Upper lobe of left lung (tissue), 6 donors: Measurements from ENCODE around the gene RNF128. TPM values are rescaled to one million over a fixed set of nuclear protein-coding genes. Genes with fewer than 3 reads are reported as not detected.

Source experiments
- ATAC-seq, 2 donors: fragments of 200-7000 bp; cut with Tn5 transposase; one replicate each; pipeline ENCODE4 v1.9.1; 2022; ENCODE audit warnings: mild to moderate bottlenecking in 2 of 2, moderate library complexity in 2 of 2; ENCODE audit not compliant: low FRiP score in 2 of 2
- DNase-seq, 2 donors: peaks; one replicate each; pipeline ENCODE4 v3.0.0-alpha.2; 2019 to 2020
- H3K27ac ChIP-seq, 4 donors: fragments of 200-600 bp; sonication (generic); one replicate each; pipeline ENCODE4 v1.5.1; 2016 to 2019
- H3K27me3 ChIP-seq, 4 donors: fragments of 200-600 bp; sonication (generic); one replicate each; pipeline ENCODE4 v1.5.1; 2017 to 2019
- H3K36me3 ChIP-seq, 4 donors: fragments of 200-600 bp; sonication (generic); one replicate each; pipeline ENCODE4 v1.5.1; 2016 to 2019
- H3K4me1 ChIP-seq, 4 donors: fragments of 200-600 bp; sonication (generic); one replicate each; pipeline ENCODE4 v1.5.1; 2018 to 2019
- H3K4me3 ChIP-seq, 4 donors: fragments of 200-600 bp; sonication (generic); one replicate each; pipeline ENCODE4 v1.5.1; 2017 to 2019; ENCODE audit warnings: mild to moderate bottlenecking in 2 of 4, moderate library complexity in 1 of 4
- H3K9me3 ChIP-seq, 4 donors: fragments of 200-600 bp; sonication (generic); one replicate each; pipeline ENCODE4 v1.5.1; 2018 to 2019
- CTCF ChIP-seq, 6 experiments: fragments of 450-650 bp in 4 of 6; fragments of 200-600 bp in 2 of 6; sonication (generic) in 2 of 6; IDR thresholded peaks; one replicate each; pipeline ENCODE4 v1.5.1; 2016 to 2019; ENCODE audit warnings: antibody characterized with exemption in 6 of 6
- EP300 ChIP-seq, 4 donors: sonication (generic); formaldehyde crosslinking; IDR thresholded peaks; one replicate each; pipeline ENCODE4 v1.5.1; 2017; ENCODE audit warnings: antibody characterized with exemption in 4 of 4, control low read depth in 2 of 4
- POLR2A ChIP-seq, 4 donors: fragments of 450-650 bp; IDR thresholded peaks; one replicate each; pipeline ENCODE4 v1.5.1; 2016 to 2017; ENCODE audit warnings: antibody characterized with exemption in 4 of 4, mild to moderate bottlenecking in 2 of 4
- POLR2AphosphoS5 ChIP-seq, 2 donors: sonication (generic); formaldehyde crosslinking; IDR thresholded peaks; one replicate each; pipeline ENCODE4 v1.5.1; 2017; ENCODE audit warnings: antibody characterized with exemption in 2 of 2
- WGBS, 2 donors: methylation state at CpG; one replicate each; pipeline ENCODE4 v1.1.5; 2017 to 2018; 5-methylcytosine and 5-hydroxymethylcytosine counted together
- total RNA-seq, 6 donors: library from RNA; depleted of rRNA in 4 of 6; stranded (reverse); fragments of >200 nt in 4 of 6; gene quantifications; one replicate each; pipeline versions ENCODE4 v1.1.0 to v1.2.1, GENCODE V29; 2016 to 2021
- donor health status: DM: no; HTN: no; CAD: no; lungs with moderate emphysema.
- donor health status: DM: no; HTN: yes; CAD: no; lungs with severe emphysema.

RNF128 gene
- total RNA-seq, 6 donors from 2014 or later, result 6.3 to 49.9 (median 19.7) TPM

- DNase-seq (no peak), ATAC-seq (no peak)
- Histone ChIP-seq H3K4me3 (no peak overlapping the region), H3K9me3 (no peaks in the 10 kb centered on the region), H3K36me3 (no peaks in the 10 kb centered on the region), H3K4me1 (no peaks in the 10 kb centered on the region), H3K27me3 (no peaks in the 10 kb centered on the region), H3K27ac (no peak overlapping the region)
- TF ChIP-seq POLR2A (IDR thresholded peaks at IDR 0.05), result no peak
- TF ChIP-seq POLR2AphosphoS5 (IDR thresholded peaks at IDR 0.05), result no peak
- no peak for TF ChIP-seq CTCF (IDR thresholded peaks at IDR 0.05)
- TF ChIP-seq EP300 (IDR thresholded peaks at IDR 0.05), result no peak
- 76 to 82% methylated on average over 2 of the region's 2 CpGs for WGBS, 2 donors
Observed at GRCh38 chrX:106740193-106740780, 13.8 kb downstream of the RNF128 start.

DNA sequence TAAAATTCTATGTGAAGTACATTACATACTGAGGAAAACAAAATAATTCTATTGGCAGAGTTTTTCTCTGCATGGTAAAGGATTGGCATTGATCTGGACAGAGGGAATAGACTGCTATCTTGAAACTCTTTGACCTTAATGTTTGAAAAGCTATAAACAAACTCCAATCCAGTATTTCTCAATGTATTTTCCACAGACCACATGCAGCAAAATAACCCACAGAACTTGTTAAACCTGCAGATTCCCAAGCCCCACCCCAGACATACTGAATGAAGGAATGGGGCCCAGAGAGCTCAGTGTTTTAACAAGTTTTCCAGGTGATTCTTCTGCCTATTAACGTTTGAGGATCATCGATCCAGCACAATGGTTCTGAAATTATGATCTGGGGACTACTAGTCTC, 15.7 kb downstream of the RNF128 start:
- H3K9me3 ChIP-seq, result no peaks in the 10 kb centered on the region
- 58 to 63% methylated on average over 2 of the region's 2 CpGs for WGBS, 2 donors
- no peak overlapping the region for H3K4me3 ChIP-seq
- no peaks in the 10 kb centered on the region for H3K4me1 ChIP-seq
- H3K27me3 ChIP-seq, result no peaks in the 10 kb centered on the region
- DNase-seq (no peak), ATAC-seq (no peak)
- no peaks in the 10 kb centered on the region for H3K36me3 ChIP-seq
- no peak overlapping the region for H3K27ac ChIP-seq
- no peak for TF ChIP-seq CTCF (IDR thresholded peaks at IDR 0.05)
- TF ChIP-seq POLR2A (IDR thresholded peaks at IDR 0.05), result no peak
- no peak for TF ChIP-seq POLR2AphosphoS5 (IDR thresholded peaks at IDR 0.05)
- TF ChIP-seq EP300 (IDR thresholded peaks at IDR 0.05), result no peak

- Histone ChIP-seq H3K36me3 (no peaks in the 10 kb centered on the region), H3K27ac (no peak overlapping the region), H3K4me3 (no peak overlapping the region), H3K4me1 (no peaks in the 10 kb centered on the region), H3K27me3 (no peaks in the 10 kb centered on the region), H3K9me3 (no peaks in the 10 kb centered on the region)
- DNase-seq (no peak), ATAC-seq (no peak)
- TF ChIP-seq EP300 (IDR thresholded peaks at IDR 0.05) (no peak), POLR2A (IDR thresholded peaks at IDR 0.05) (no peak), POLR2AphosphoS5 (IDR thresholded peaks at IDR 0.05) (no peak)
Observed at GRCh38 chrX:106742805-106743204, 16.3 kb downstream of the RNF128 start.

DNA sequence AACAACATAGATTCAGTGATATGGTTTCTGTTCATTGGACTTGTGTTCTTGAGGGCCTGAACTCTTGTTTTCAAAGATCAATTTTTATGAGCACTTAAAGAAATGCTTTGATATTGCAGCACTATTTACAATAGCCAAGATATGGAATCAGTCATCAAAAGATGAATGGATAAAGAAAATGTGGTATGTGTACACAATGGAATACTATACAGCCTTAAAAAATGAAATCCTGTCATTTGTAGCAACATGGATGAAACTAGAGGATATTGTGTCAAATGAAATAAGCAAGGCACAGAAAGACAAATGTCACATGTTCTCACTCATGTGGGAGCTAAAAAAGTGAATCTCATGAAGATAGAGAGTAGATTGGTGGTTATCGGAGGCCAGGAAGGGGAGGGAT, 21.9 kb downstream of the RNF128 start:
- WGBS, 2 donors, result 86 to 100% methylated on average over 1 of the region's 1 CpG
- Histone ChIP-seq H3K9me3 (peaks cover 0 to 5% (median 0%) of the 10 kb centered on the region in 4 donors), H3K27ac (no peak overlapping the region), H3K4me1 (no peaks in the 10 kb centered on the region), H3K27me3 (no peaks in the 10 kb centered on the region), H3K36me3 (no peaks in the 10 kb centered on the region), H3K4me3 (no peak overlapping the region)
- no peak for TF ChIP-seq CTCF (IDR thresholded peaks at IDR 0.05)
- TF ChIP-seq EP300 (IDR thresholded peaks at IDR 0.05), result no peak
- no peak for TF ChIP-seq POLR2A (IDR thresholded peaks at IDR 0.05)
- no peak for TF ChIP-seq POLR2AphosphoS5 (IDR thresholded peaks at IDR 0.05)
- DNase-seq (no peak), ATAC-seq (no peak)

DNA sequence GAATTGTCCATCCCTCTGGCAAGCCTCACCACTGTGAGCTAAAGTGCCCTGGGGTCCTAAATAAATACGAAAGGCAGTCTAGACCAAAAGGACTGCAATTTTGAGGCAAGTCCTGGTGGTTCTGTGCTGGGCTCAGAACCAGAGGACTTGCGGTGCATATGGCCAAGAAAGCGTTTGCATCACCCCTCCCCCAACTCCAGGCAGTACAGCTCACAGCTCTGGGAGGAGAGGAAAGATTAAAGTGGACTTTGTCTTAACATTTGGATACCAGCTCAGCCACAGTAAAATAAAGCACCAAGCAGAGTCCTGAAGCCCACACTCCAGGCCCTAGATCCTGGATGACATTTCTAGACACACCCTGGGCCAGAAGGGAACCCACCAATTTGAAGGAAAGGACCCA, 24.9 kb downstream of the RNF128 start:
- TF ChIP-seq POLR2A (IDR thresholded peaks at IDR 0.05), result no peak
- TF ChIP-seq EP300 (IDR thresholded peaks at IDR 0.05), result no peak
- no peak for TF ChIP-seq POLR2AphosphoS5 (IDR thresholded peaks at IDR 0.05)
- TF ChIP-seq CTCF (IDR thresholded peaks at IDR 0.05), result no peak
- no peak for ATAC-seq

More for the DNA sequence above, 24.9 kb downstream of the RNF128 start:
- WGBS, 2 donors, result 62 to 82% methylated on average over 2 to 3 of the region's 3 CpGs
- no peak for DNase-seq
- Histone ChIP-seq H3K27ac (no peak overlapping the region), H3K27me3 (no peaks in the 10 kb centered on the region), H3K36me3 (no peaks in the 10 kb centered on the region), H3K4me3 (no peak overlapping the region), H3K4me1 (no peaks in the 10 kb centered on the region), H3K9me3 (peaks cover 0 to 5% (median 0%) of the 10 kb centered on the region in 4 donors)
